HG02938 (cell line): ENCODE results near the gene PLPP4.

Source experiments
- ATAC-seq: cut with Tn5 transposase; IDR thresholded peaks from one replicate; pipeline ENCODE4 v1.9.1; 2021; ENCODE audit warnings: mild to moderate bottlenecking, moderate library complexity; ENCODE audit not compliant: unreplicated experiment

Gene PLPP4

DNA sequence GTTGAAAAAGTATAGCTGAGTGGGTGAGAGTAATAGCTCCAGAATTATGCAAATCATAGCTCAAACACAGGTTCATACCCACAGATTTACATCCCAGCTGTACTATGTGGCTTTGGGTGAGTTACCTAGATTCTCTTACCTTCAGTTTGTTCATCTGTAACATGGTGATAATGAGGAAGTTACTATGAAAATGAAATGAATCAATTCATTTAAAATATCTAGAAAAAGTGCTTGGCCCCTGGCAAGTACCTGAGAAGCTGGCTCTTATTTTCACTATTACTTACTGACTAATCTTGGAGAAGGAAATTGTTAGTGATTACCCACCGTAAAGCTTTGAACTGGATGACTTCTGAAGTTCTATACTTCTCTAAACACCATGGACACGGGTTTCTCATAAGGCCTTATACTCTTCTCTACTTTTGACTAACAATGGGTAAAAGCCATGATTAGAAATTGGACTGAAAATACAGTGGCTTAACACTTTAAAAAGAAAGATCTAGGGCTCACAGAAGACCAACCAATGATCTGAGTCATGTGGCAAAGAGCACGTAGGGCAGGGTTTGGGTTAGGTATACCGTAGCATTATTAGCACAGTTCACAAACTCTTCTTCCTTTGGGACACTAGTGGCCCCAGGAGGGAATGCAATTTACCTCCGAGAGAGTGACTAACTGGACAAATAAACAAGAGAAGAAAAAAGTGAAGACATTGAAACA, 149.2 kb downstream of the PLPP4 start:
- peak; percentile 66 for ATAC-seq

DNA sequence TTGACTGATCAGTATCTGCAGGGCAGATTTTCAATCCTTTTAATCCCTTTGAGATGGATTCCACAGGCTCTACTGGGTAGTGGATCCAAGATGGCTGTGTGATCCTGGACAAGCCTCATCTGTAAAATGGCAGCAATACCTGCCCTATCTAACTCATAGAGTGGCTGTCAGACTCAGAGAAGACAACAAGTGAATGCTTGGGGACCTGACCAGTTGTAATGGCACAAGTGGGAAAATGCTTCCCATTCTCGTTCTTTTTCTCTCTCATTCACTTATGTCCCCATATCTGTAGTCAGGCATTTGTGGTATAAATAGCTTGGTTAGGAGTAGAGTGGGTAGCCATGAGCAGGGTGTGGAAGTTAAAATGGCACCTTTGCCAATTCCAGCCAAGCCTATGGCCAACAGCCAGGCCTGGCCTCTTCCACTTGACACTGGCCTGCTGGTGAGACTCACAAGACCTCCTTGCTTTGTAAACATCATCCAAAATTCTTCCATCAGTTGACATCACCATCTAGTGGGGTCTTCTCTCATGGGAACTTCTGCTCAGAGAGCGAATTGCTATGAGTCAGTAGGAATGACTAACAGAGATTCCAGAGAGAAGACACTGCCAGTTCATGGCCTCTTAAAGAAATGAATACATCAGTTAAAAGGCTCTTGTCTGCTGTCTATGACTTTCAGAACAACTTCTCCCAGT, 150.1 kb downstream of the PLPP4 start:
- peak; percentile 23 for ATAC-seq

DNA sequence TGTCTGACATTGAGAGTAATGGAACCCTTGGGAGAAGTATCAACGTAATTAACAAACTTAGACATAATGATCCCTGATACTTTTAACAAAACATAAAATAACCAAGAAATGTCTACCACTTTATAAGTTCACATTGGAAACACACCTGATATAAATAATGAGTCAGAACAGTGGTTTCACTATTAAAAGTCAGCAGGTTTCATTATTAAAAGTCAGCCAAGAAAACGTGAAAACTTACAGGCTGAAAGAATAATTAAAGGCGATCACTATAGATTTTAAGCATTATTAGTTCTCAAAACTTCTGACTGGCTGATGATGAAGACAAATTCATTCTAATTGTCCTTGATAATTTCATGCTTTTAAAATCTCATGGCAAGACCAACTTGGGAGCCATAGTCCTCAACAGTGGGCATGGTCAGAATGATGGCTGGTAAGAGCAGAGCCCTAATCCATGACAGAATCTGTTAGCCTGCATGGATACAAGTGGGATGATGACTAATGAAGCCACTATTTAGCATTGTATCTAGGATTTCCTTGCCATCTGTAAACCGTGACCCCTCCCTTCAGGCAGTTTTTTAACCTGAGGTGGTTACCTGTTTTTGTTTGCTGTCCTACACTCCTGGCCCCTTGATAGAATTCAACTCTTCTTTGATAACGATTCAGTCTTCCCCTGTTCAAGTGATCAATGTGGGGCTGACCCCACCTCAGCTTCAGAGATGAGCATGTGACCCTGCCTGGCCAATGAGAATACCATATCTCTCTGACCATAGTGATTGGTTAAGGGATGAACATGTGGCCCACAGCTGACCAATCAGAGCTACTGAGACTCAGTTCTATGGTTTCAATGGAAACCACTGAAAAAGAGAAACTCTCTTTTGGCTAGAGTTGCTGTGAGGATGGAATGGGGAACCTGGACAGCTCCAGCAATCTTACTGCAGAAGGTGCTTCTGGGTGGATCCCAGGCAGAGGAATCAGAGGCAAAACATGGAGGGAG, 151.0 kb downstream of the PLPP4 start:
- peak; percentile 46 for ATAC-seq

DNA sequence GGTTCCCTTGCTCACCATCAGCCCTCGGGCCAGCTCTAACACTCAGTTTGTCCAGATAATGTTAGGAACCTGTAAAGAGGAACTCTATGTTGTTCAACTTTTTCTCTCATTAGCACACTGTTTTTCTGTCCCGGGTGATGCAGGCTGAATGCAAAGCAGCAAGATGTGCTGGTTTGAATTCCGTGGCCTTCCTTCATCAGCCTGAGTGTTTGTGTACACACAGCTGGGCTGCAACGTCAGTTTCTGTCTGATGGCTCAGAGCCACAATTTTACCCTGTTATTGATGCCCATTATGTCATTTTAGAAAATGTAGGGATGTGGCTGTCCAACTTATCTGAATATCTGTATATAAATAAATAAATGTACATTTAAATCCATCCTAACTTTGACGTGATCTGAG, 152.0 kb downstream of the PLPP4 start:
- no peak for ATAC-seq

DNA sequence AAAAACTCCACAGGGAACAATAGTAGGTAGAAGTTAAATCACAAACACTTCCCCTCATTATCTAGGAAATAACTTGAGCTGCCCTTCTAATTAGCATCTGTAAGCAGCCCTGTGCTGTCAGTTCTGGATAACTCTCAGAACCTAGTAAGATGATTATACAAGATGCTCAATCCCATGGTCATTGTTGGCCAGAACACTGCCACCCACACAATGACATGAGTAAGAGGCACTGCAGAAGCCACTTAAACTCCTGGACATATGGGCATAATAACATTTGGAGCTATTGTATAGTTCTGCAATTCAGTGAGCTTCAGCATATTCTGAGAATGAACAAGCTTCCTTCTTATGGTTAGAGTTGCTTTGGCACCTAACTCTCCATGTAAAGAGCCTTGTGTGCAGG, 153.8 kb downstream of the PLPP4 start:
- ATAC-seq: no peak

DNA sequence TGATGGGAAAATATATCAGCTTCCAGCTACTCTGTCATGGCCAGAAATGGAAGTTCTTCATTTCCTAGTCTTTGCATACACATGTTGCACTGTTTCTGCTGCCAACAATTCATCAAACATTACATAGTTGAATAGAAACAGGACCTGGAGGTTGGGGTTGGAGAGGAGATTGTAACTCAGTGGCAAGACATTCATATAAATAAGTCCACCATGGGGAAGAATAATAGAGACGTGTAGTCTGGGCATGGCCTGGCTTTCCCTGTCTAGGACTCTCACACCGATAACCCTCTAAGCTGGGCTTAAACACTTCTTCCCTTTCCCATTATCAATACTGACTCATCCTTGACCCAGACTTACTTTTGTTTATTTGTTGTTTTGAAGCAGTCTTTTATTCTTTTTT, 155.7 kb downstream of the PLPP4 start:
- no peak for ATAC-seq

DNA sequence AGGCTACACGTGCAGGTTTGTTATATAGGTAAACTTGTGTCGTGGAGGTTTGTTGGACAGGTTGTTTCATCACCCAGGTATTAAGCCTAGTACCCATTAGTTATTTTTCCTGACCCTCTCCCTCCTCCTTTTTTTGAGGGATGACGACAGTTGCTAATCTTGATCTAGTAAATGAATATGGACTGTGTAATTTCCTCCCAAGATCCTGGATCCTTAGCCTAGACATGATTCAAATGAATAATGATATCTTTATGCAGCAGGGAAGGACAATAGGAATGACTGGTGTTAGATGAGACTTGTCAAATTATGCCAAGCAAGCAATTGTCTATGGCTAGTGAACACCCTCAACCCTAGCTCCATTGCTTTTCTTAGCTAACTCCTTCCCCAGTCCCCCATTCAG, 156.2 kb downstream of the PLPP4 start:
- no peak for ATAC-seq

DNA sequence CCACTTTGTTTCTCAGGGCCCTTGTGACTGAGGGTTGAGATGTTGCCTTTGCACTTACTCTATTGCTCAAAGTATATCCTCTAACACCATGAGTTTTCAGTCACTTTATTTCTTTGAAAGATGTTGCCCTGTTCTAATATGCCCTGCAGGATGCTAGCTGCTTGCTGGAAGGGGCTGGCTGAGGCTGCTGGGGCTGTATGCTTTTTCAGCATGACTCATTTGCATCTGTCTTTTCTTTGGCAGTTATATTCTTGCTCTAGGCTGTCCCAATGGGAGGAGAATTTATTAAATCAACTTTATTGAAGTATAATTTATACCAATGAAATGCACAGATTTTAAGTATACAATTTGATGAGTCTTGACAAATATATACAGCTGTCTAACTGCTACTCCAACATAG, 157.7 kb downstream of the PLPP4 start:
- no peak for ATAC-seq

DNA sequence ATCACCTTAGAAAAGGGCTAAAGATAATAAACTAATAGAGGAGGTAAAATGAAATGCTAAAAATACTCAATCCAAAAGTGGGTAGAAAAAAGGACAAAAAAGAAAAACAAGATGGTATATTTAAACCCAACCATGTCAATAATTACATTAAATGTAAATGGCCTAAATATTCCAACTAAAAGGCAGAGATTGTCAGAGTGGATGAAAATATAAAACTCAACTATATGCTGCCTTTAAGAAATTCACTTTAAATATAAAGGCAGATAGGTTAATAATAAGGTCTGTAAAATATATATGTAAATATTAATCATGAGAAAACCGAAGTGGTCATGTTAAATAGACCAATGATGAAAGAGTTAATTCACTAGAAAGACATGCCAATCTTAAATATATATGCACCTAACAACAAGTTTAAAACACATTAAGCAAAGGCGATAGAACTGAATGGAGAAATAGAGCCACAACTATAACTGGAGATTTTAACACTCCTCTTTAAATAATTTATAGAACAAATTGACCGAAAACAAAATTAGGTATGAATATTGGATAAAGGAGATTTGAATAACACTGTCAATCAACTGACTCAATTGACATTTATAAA, 159.4 kb downstream of the PLPP4 start:
- no peak for ATAC-seq

DNA sequence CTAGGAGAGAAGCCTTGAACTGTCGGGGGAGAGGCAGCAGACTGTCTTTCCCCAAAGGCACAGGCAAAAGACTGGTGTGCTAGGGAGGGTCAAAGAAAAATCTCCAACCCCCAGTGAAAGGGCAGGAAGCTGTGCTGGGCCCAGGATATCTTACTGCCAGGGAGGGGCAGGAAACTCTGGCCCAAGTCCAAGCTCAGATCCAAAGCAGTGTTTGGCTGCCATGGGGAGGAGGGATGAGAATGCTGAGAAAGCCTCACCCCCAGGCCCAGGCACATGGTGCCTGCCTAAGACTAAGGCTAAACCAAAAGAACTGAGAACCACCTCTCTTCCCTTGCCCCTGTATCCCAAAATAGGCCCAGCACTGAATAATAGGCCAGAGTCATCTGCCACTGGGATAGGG, 171.2 kb downstream of the PLPP4 start:
- ATAC-seq: no peak

DNA sequence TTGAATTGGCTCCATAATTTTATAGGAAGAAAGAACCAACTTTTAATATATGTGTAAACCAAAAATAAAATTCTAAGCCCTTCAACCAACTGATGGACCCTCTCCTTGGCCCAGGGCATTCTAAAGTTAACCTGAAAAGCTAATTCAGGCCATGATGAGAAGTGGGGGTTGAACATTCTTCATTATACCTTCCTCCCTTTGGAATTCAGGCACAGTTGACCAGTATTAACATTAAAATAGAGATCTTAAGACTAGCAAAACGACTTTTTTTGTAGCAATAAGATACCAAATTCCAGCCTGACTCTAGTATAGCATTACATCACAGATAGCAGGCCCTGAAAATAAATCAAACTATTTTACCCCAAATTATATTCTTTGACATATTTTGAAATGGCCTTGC, 173.2 kb downstream of the PLPP4 start:
- ATAC-seq: no peak

DNA sequence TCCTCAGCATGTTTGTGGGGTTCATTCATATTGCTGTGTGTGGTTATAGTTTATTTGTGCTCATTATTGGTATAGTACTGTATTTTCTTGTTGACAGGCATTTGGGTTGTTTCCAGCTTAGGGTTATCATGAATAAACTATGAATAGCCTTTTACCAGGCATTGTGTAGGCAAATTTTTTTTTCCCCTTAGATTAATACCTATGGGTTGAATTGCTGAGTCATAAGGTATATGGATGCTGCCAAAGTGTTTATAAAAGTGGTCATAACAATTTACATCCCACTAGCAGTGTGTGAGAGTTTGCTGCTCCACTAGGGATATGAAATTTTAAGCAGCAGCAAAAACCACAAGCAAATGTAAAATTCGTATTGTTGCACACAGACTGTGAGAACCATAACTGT, 175.0 kb downstream of the PLPP4 start:
- ATAC-seq: no peak

DNA sequence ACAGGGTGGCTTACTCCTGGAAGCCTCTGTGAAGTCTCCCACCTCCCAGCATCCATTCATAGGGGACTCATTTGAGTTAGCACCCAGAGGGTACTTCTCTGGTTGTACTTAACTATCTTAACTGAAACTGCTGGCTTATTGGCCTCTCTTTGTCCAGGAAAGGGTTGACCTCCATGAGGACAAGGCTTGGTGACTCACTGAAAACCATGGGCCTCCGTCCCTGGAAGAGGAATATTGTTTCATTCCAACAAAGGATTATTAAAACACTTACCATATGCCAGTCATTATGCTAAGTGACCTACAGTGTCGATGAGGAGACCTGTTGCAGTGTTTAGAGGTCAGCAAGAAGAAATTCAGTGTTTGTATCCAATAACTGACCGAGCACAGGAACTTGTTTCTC, 175.9 kb downstream of the PLPP4 start:
- no peak for ATAC-seq

DNA sequence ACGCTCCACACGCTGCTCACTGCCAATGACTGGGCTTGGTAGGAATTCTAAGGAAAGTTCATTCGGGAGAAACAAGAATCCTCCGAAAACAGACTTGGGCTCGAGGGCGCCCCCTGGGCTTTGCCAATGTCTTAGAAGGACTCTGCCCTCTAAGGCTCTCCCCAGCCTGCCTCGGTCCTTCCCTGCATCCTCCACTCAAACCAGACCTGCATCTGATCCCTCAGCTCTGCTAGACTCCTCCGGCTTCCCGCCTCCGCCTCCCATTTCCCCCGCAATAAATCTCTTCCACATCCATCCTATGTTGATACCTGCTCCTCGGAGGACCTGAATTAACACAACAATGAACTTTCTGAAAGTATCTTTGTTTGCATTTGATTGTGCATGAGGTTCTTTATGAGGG, 177.6 kb downstream of the PLPP4 start:
- ATAC-seq: no peak
